ENCODE results near the gene C16orf95.
"Not testable (repeated sequence)": the region's sequence is repeated elsewhere in the genome, so short reads cannot be mapped to it uniquely, and the experiment has no call there.

C16orf95 gene

DNA sequence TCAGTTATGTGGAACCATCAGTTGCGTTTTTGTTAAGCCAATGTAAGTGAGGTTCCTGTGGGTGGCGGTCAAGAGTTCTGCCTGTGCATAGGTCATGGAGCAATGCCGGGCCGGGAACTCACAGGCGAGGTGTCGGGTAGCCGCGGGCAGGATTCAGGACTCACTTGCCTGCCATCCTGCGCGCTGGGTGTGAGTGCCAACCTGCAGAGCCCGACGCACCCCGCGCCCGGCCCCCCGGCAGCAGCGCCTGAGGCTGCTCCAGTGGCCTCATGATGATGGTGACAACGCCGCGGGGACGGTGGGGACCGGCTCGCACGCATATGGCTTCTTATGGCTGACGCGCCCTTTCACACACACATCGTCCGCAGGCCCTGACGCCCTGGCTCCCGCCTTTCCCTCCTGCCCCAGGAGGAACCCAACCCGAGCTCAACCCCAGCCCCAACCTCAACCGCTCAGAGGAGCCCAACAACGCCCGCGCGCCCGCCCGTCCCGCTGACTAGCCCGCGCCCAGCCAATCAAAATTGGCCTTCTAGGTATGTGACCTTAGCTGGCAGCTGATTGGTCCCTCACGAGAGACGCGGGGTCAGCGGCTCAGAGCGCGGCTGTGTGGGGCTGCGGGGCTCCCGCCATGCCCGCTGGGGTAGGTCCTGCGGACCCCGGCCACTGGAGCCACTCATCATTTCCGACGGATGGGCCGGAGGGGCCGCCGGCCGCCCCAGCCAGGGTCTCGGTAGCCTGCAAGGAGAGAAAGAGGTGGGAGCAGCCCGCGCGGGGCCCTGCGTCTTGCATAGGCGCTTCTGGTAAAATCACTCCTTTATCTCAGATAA lies at the start of gene C16orf95:
TSS of gene C16orf95 (minus strand) at position 470 of the 827 bp plus-strand sequence. CDS start at position 320, 150 bp downstream.
- ChIA-PET CTCF (interaction anchor here (1.0 to 1.1 kb wide), 2 partner anchors 19 to 254 kb away, joined by 3 read pairs; no protein-coding TSS in a partner anchor), POLR2A (interaction anchor here (0.6 to 3.4 kb wide), 16 partner anchors 10 to 388 kb away, joined by 3 to 31 read pairs (median 4); partner anchors contain the start of gene FBXO31)
- TF ChIP-seq SP1 (IDR thresholded peaks at IDR 0.05) (no peak), TARDBP (IDR thresholded peaks at IDR 0.05) (no peak), LEF1 (IDR thresholded peaks at IDR 0.05; ENCODE audit: borderline replicate concordance) (no peak), NFRKB (IDR thresholded peaks at IDR 0.05) (0 out of 2 replicates have a peak, but pooled peaks have one; percentile 28), ELF4 (IDR thresholded peaks at IDR 0.05) (peak; percentile 40), FOXM1 (IDR thresholded peaks at IDR 0.05; ENCODE audit: borderline replicate concordance) (no peak), HDGF (IDR thresholded peaks at IDR 0.05; ENCODE audit: borderline replicate concordance) (no peak), SUZ12 (IDR thresholded peaks at IDR 0.05) (no peak), CTBP1 (IDR thresholded peaks at IDR 0.05; ENCODE audit: borderline replicate concordance) (no peak), L3MBTL2 (conservative IDR thresholded peaks at IDR 0.05) (peak; percentile 77; the same call in 1 of the 2 replicates), ARNT (IDR thresholded peaks at IDR 0.05) (no peak), FOXK2 (IDR thresholded peaks at IDR 0.05) (no peak), ZNF384 (IDR thresholded peaks at IDR 0.05) (no peak), FOXA1 (IDR thresholded peaks at IDR 0.05) (no peak), BHLHE40 (IDR thresholded peaks at IDR 0.05; ENCODE audit: borderline replicate concordance) (no peak)
- TF ChIP-seq, protein P1, sequence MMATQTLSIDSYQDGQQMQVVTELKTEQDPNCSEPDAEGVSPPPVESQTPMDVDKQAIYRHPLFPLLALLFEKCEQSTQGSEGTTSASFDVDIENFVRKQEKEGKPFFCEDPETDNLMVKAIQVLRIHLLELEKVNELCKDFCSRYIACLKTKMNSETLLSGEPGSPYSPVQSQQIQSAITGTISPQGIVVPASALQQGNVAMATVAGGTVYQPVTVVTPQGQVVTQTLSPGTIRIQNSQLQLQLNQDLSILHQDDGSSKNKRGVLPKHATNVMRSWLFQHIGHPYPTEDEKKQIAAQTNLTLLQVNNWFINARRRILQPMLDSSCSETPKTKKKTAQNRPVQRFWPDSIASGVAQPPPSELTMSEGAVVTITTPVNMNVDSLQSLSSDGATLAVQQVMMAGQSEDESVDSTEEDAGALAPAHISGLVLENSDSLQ (IDR thresholded peaks at IDR 0.05): no peak
- peak; percentile 98 for DNase-seq (ENCODE audit: extremely low spot score)

- POLR2A ChIA-PET: interaction anchor here (1.2 kb wide), 1 partner anchor 17 kb away, joined by 3 read pairs; the partner anchor contains the start of gene FBXO31
- DNase-seq (ENCODE audit: extremely low spot score): no peak
- TF ChIP-seq ARNT (IDR thresholded peaks at IDR 0.05) (no peak), L3MBTL2 (conservative IDR thresholded peaks at IDR 0.05) (no peak), TARDBP (IDR thresholded peaks at IDR 0.05) (no peak), BHLHE40 (IDR thresholded peaks at IDR 0.05; ENCODE audit: borderline replicate concordance) (no peak), FOXA1 (IDR thresholded peaks at IDR 0.05) (no peak), NFRKB (IDR thresholded peaks at IDR 0.05) (no peak), FOXK2 (IDR thresholded peaks at IDR 0.05) (no peak), ELF4 (IDR thresholded peaks at IDR 0.05) (no peak), FOXM1 (IDR thresholded peaks at IDR 0.05; ENCODE audit: borderline replicate concordance) (no peak), HDGF (IDR thresholded peaks at IDR 0.05; ENCODE audit: borderline replicate concordance) (no peak), ZNF384 (IDR thresholded peaks at IDR 0.05) (no peak), CTBP1 (IDR thresholded peaks at IDR 0.05; ENCODE audit: borderline replicate concordance) (no peak), SUZ12 (IDR thresholded peaks at IDR 0.05) (no peak), SP1 (IDR thresholded peaks at IDR 0.05) (no peak), LEF1 (IDR thresholded peaks at IDR 0.05; ENCODE audit: borderline replicate concordance) (no peak)
- CTCF ChIA-PET: interaction anchor here (0.7 kb wide), 1 partner anchor 45 kb away, joined by 4 read pairs; no protein-coding TSS in a partner anchor
These were observed 49.7 kb upstream of the C16orf95 start for GRCh38 chr16:87366930-87367329.

- TF ChIP-seq BHLHE40 (IDR thresholded peaks at IDR 0.05; ENCODE audit: borderline replicate concordance) (no peak), SUZ12 (IDR thresholded peaks at IDR 0.05) (no peak), NFRKB (IDR thresholded peaks at IDR 0.05) (no peak), L3MBTL2 (conservative IDR thresholded peaks at IDR 0.05) (no peak), ZNF384 (IDR thresholded peaks at IDR 0.05) (no peak), HDGF (IDR thresholded peaks at IDR 0.05; ENCODE audit: borderline replicate concordance) (no peak), ELF4 (IDR thresholded peaks at IDR 0.05) (no peak), FOXM1 (IDR thresholded peaks at IDR 0.05; ENCODE audit: borderline replicate concordance) (no peak), TARDBP (IDR thresholded peaks at IDR 0.05) (no peak), ARNT (IDR thresholded peaks at IDR 0.05) (no peak), FOXA1 (IDR thresholded peaks at IDR 0.05) (no peak)
- CTCF ChIA-PET: no interaction called here
- POLR2A ChIA-PET: interaction anchor here (1.2 kb wide), 1 partner anchor 18 kb away, joined by 3 read pairs; the partner anchor contains the start of gene FBXO31
- no peak for DNase-seq (ENCODE audit: extremely low spot score)
These were observed 49.1 kb upstream of the C16orf95 start for GRCh38 chr16:87366288-87366687.

DNA sequence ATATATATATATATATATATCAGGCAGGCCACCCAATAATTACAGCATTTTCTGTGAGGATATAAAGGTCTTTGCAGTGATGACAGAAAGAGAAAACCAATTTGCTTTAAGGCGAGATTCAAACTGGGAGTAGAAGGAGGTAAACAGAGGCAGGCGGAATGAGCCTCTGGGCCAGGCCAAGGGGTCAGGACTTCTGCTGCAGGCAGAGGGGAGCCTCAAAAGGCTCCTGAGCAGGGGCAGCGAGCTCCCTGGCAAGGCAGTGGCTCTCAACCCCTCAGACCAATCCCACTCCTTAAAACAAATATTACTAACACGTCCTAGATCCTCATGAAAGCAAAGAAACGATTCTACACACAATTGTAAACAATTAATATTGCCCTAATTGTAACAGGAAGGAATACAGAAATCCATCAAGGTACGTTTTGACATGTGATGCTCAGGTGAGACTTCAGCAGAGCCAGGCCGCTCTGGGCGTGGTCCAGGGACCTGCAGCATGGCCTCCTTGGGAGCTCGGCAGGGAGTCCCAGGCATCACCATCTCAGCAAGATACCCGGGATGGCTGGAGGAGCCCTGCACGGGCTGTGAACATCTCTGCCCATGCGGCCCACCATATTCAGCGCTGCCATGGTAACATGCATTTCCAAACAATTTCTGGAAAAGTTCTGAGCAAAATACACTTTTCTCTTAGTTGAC lies 48.0 kb upstream of the C16orf95 start:
- ChIA-PET POLR2A (interaction anchor here (1.8 kb wide), 1 partner anchor 19 kb away, joined by 6 read pairs; the partner anchor contains the start of gene FBXO31), CTCF (no interaction called here)
- no peak for DNase-seq (ENCODE audit: extremely low spot score)
- TF ChIP-seq FOXA1 (IDR thresholded peaks at IDR 0.05) (no peak), LEF1 (IDR thresholded peaks at IDR 0.05; ENCODE audit: borderline replicate concordance) (no peak)

DNA sequence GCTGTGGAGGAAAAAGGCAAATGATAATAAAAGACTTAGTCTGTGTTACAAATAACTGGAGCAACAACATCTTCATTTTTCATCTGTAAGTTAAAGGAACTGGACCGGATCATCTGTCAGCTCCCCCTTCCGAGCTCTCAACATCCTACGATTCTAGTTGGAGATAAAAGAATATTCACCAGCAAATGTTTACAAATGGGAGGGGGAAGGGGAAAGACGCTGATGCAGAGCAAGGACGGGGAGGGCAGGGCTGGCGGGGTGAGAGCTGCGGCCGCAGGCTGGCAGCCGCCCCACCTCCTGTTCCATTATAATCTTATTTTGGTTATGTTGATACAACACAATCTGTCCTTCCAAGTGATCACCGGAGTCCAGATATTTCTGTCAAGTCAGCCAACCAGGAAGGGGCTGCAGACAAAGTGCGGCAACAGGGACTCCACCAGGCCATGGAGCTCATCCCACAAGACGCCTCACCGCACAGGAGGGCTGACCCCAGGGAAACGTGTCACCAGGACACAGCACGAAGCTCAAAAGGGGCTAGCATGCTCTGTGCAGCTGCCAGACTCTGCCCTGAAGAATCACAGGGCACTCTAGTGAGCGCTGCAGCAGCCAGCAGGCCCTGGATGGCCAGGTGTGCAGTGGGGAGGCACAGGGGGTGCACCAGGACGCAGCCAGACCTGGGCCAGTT lies 46.7 kb upstream of the C16orf95 start:
- POLR2A ChIA-PET: interaction anchor here (0.6 to 1.8 kb wide), 3 partner anchors 20 to 46 kb away, joined by 3 to 6 read pairs (median 3); partner anchors contain the start of gene FBXO31
- CTCF ChIA-PET: no interaction called here
- TF ChIP-seq HDGF (IDR thresholded peaks at IDR 0.05; ENCODE audit: borderline replicate concordance): no peak
- no peak for TF ChIP-seq LEF1 (IDR thresholded peaks at IDR 0.05; ENCODE audit: borderline replicate concordance)
- TF ChIP-seq BHLHE40 (IDR thresholded peaks at IDR 0.05; ENCODE audit: borderline replicate concordance): no peak
- no peak for TF ChIP-seq ELF4 (IDR thresholded peaks at IDR 0.05)
- no peak for DNase-seq (ENCODE audit: extremely low spot score)

- CTCF ChIA-PET; DNase-seq (ENCODE audit: extremely low spot score): not testable (repeated sequence)
- POLR2A ChIA-PET: interaction anchor here (1.8 kb wide), 1 partner anchor 21 kb away, joined by 6 read pairs; the partner anchor contains the start of gene FBXO31
These were observed 45.8 kb upstream of the C16orf95 start for GRCh38 chr16:87362828-87363559.

All from HEK293T (cell line).